HEK293 (cell line): ENCODE results near the gene SCART1.

ENCODE experiments used
- CTCF ChIA-PET: fragments of 350-600 bp; formaldehyde crosslinking; extraction: SDS; loops from one replicate; lab custom pipeline; 2021; ENCODE audit warnings: antibody characterized with exemption; lab: Yijun Ruan, JAX
- POLR2A ChIA-PET: fragments of 300-600 bp; formaldehyde crosslinking; extraction: SDS; loops from one replicate; lab custom pipeline; 2020; ENCODE audit warnings: antibody characterized with exemption, inconsistent platforms; lab: Yijun Ruan, JAX
- H3K27ac ChIP-seq: fragments of 200-500 bp; sonication (Bioruptor generic); 2 replicates; pipeline ENCODE4 v1.5.1; 2014; ENCODE audit warnings: low read depth, low read length, control low read depth, inconsistent platforms; ENCODE audit errors: extremely low read depth
- H3K36me3 ChIP-seq, 2 experiments: fragments of 200-500 bp in 1 of 2; sonication (Bioruptor generic) in 1 of 2; 1 replicate in 1 of 2; 2 replicates in 1 of 2; pipeline ENCODE4 v1.5.1; 2014 to 2017; ENCODE audit warnings: inconsistent platforms in 2 of 2, low read length in 2 of 2; ENCODE audit not compliant: control insufficient read depth in 2 of 2, insufficient read depth in 1 of 2
- H3K4me1 ChIP-seq: fragments of 200-500 bp; sonication (Bioruptor generic); 2 replicates; pipeline ENCODE4 v1.5.1; 2014; ENCODE audit warnings: mild to moderate bottlenecking, low read length, inconsistent platforms; ENCODE audit not compliant: control insufficient read depth, insufficient read depth
- H3K4me3 ChIP-seq: 2 replicates; pipeline ENCODE4 v1.5.1; 2011; ENCODE audit warnings: low read depth, mild to moderate bottlenecking, control low read depth, low read length, moderate library complexity
- H3K9me3 ChIP-seq: fragments of 200-500 bp; sonication (Bioruptor generic); 2 replicates; pipeline ENCODE4 v1.5.1; 2014; ENCODE audit warnings: low read depth, low read length, inconsistent platforms; ENCODE audit not compliant: control insufficient read depth, insufficient read depth
- PRDM4 ChIP-seq: fragments of 450-650 bp; formaldehyde crosslinking; IDR thresholded peaks from 2 replicates; pipeline ENCODE4 v1.5.1; 2017; ENCODE audit warnings: missing biosample characterization, missing genetic modification characterization
- SCRT1 ChIP-seq: fragments of 450-650 bp; formaldehyde crosslinking; IDR thresholded peaks from 2 replicates; pipeline ENCODE4 v1.5.1; 2016; ENCODE audit warnings: missing biosample characterization, missing genetic modification characterization, borderline replicate concordance
- YY2 ChIP-seq: fragments of 450-650 bp; formaldehyde crosslinking; IDR thresholded peaks from 2 replicates; pipeline ENCODE4 v1.5.1; 2016; ENCODE audit warnings: missing biosample characterization, missing genetic modification characterization
- ZBTB26 ChIP-seq: fragments of 450-650 bp; formaldehyde crosslinking; optimal IDR thresholded peaks from 2 replicates; pipeline ENCODE3; 2016; ENCODE audit warnings: missing biosample characterization, mild to moderate bottlenecking, missing genetic modification characterization
- ZBTB49 ChIP-seq: fragments of 450-650 bp; formaldehyde crosslinking; IDR thresholded peaks from 2 replicates; pipeline ENCODE4 v1.5.1; 2016; ENCODE audit warnings: missing biosample characterization, missing genetic modification characterization, low read depth
- ZBTB8A ChIP-seq: fragments of 450-650 bp; formaldehyde crosslinking; IDR thresholded peaks from 2 replicates; pipeline ENCODE4 v1.5.1; 2016; ENCODE audit warnings: missing biosample characterization, missing genetic modification characterization
- ZEB2 ChIP-seq: fragments of 450-650 bp; formaldehyde crosslinking; IDR thresholded peaks from 2 replicates; pipeline ENCODE4 v1.5.1; 2016; ENCODE audit warnings: missing biosample characterization, missing genetic modification characterization
- ZFHX2 ChIP-seq: fragments of 450-650 bp; formaldehyde crosslinking; conservative IDR thresholded peaks from 2 replicates; pipeline ENCODE4 v1.5.1; 2016; ENCODE audit warnings: missing biosample characterization, missing genetic modification characterization
- ZNF23 ChIP-seq: fragments of 450-650 bp; formaldehyde crosslinking; IDR thresholded peaks from 2 replicates; pipeline ENCODE4 v1.5.1; 2016; ENCODE audit warnings: missing biosample characterization, missing genetic modification characterization, borderline replicate concordance
- ZNF280C ChIP-seq: fragments of 450-650 bp; formaldehyde crosslinking; IDR thresholded peaks from 2 replicates; pipeline ENCODE4 v1.5.1; 2016; ENCODE audit warnings: missing biosample characterization, missing genetic modification characterization
- ZNF324 ChIP-seq: fragments of 450-650 bp; formaldehyde crosslinking; IDR thresholded peaks from 2 replicates; pipeline ENCODE4 v1.5.1; 2016; ENCODE audit warnings: missing biosample characterization, missing genetic modification characterization
- ZNF335 ChIP-seq: fragments of 450-650 bp; formaldehyde crosslinking; conservative IDR thresholded peaks from 2 replicates; pipeline ENCODE4 v1.5.1; 2016; ENCODE audit warnings: missing biosample characterization, missing genetic modification characterization
- ZNF37A ChIP-seq: fragments of 450-650 bp; IDR thresholded peaks from 2 replicates; pipeline ENCODE4 v1.5.1; 2018; ENCODE audit warnings: missing biosample characterization, missing genetic modification characterization
- ZNF391 ChIP-seq: fragments of 450-650 bp; formaldehyde crosslinking; IDR thresholded peaks from 2 replicates; pipeline ENCODE4 v1.5.1; 2016; ENCODE audit warnings: low read depth, missing biosample characterization, missing genetic modification characterization, borderline replicate concordance
- ZNF510 ChIP-seq: fragments of 450-650 bp; formaldehyde crosslinking; IDR thresholded peaks from 2 replicates; pipeline ENCODE4 v1.5.1; 2018; ENCODE audit warnings: mild to moderate bottlenecking, missing genetic modification characterization, missing biosample characterization; ENCODE audit not compliant: insufficient replicate concordance
- ZNF549 ChIP-seq: fragments of 450-650 bp; IDR thresholded peaks from 2 replicates; pipeline ENCODE4 v1.5.1; 2018; ENCODE audit warnings: missing biosample characterization, missing genetic modification characterization, mild to moderate bottlenecking, inconsistent platforms, moderate library complexity
- ZNF645 ChIP-seq: fragments of 450-650 bp; formaldehyde crosslinking; IDR thresholded peaks from 2 replicates; pipeline ENCODE4; 2016; ENCODE audit warnings: missing biosample characterization, missing genetic modification characterization
- ZNF664 ChIP-seq: fragments of 450-650 bp; formaldehyde crosslinking; IDR thresholded peaks from 2 replicates; pipeline ENCODE4 v1.5.1; 2016; ENCODE audit warnings: missing biosample characterization, missing genetic modification characterization
- ZNF747 ChIP-seq: fragments of 450-650 bp; formaldehyde crosslinking; IDR thresholded peaks from 2 replicates; pipeline ENCODE4 v1.5.1; 2016; ENCODE audit warnings: missing biosample characterization, missing genetic modification characterization

Gene SCART1

GRCh38 chr10:133442191-133442966, 11.4 kb upstream of the SCART1 start (continued):
- no peak for TF ChIP-seq ZNF645
- TF ChIP-seq YY2 (tag by site-specific recombination) = no peak
- no peak for TF ChIP-seq ZNF23 (tag by site-specific recombination)
- TF ChIP-seq ZBTB8A = no peak
- TF ChIP-seq ZBTB26 (tag by site-specific recombination) = no peak
- no peak for TF ChIP-seq ZNF391
- no peak for TF ChIP-seq ZNF664 (tag by site-specific recombination)
- TF ChIP-seq ZNF510 (tag by site-specific recombination) = no peak
- TF ChIP-seq ZNF747 (tag by site-specific recombination) = no peak
- no peak for TF ChIP-seq ZNF37A (tag by site-specific recombination)
- no peak for TF ChIP-seq ZNF280C
- TF ChIP-seq ZFHX2 (tag by site-specific recombination) = no peak

- Histone ChIP-seq H3K9me3 (no peaks in the 10 kb centered on the region), H3K36me3 (peaks cover 0 to 7% of the 10 kb centered on the region in 2 experiments; a peak in 1 of 3 replicates), H3K4me3 (no peak overlapping the region), H3K4me1 (no peaks in the 10 kb centered on the region), H3K27ac (no peak overlapping the region)
- TF ChIP-seq ZBTB49 (tag by site-specific recombination) (no peak), PRDM4 (no peak), ZNF335 (tag by site-specific recombination) (no peak), ZEB2 (tag by site-specific recombination) (peak; percentile 94; the same call in 1 of the 2 replicates), ZNF549 (tag by site-specific recombination) (no peak), SCRT1 (tag by site-specific recombination) (peak; percentile 81), ZNF324 (tag by site-specific recombination) (no peak)
- ChIA-PET POLR2A (no interaction called here), CTCF (no interaction called here)
These were observed 10.5 kb upstream of the SCART1 start for GRCh38 chr10:133442967-133443924.
